HepG2 (cell line): ENCODE results near the gene NPPB.

Source experiments
- CHD4 ChIP-seq: fragments of 200-600 bp; sonication (generic); IDR thresholded peaks from 2 replicates; pipeline ENCODE4 v1.7.0; 2017; ENCODE audit warnings: mild to moderate bottlenecking, low read length, borderline replicate concordance
- FOXJ3 ChIP-seq: sonication (generic); formaldehyde crosslinking; IDR thresholded peaks from 2 replicates; pipeline ENCODE4 v1.4.0; 2020; ENCODE audit warnings: missing genetic modification reagents, mild to moderate bottlenecking, borderline replicate concordance
- MTERF4 ChIP-seq: sonication (generic); formaldehyde crosslinking; IDR thresholded peaks from 2 replicates; pipeline ENCODE4 v1.8.0; 2023; ENCODE audit warnings: mild to moderate bottlenecking, missing genetic modification reagents
- TOPORS ChIP-seq: sonication (generic); formaldehyde crosslinking; IDR thresholded peaks from 2 replicates; pipeline ENCODE4 v1.8.0; 2023; ENCODE audit warnings: mild to moderate bottlenecking, missing genetic modification reagents
- YY1 ChIP-seq: IDR thresholded peaks from 2 replicates; pipeline ENCODE4 v1.6.1; 2011; ENCODE audit warnings: low read length, low read depth, moderate library complexity, mild to moderate bottlenecking; ENCODE audit not compliant: insufficient read depth, insufficient replicate concordance
- ZNF580 ChIP-seq: IDR thresholded peaks from 2 replicates; pipeline ENCODE4 v1.6.1; 2016; ENCODE audit warnings: low read depth, borderline replicate concordance

GRCh38 chr1:11858158-11858557 lies 587 bp downstream of the NPPB start:
- TF ChIP-seq YY1: no peak
- TF ChIP-seq TOPORS (CRISPR knock-in tag): no peak
- TF ChIP-seq CHD4: no peak
- TF ChIP-seq ZNF580 (CRISPR knock-in tag): no peak
- TF ChIP-seq MTERF4 (CRISPR knock-in tag): no peak
- TF ChIP-seq FOXJ3 (CRISPR knock-in tag): no peak
